Caco-2 (cell line): ENCODE results near the gene EFNA1. TPM values are rescaled to one million over a fixed set of nuclear protein-coding genes. Genes with fewer than 3 reads are reported as not detected.

Source experiments
- BruUV-seq: library from RNA; stranded (reverse); fragments of 400-500 nt; replicated peaks from 2 replicates; lab custom pipeline; 2021; lab: Mats Ljungman, UMichigan
- CTCF ChIA-PET: fragments of 300-600 bp; sonication (Branson Sonifier 250); formaldehyde crosslinking; loops from one replicate; lab custom pipeline; 2022; ENCODE audit warnings: antibody characterized with exemption; lab: Charles Lee
- POLR2A ChIA-PET: fragments of 300-600 bp; sonication (Branson Sonifier 250); formaldehyde crosslinking; loops from one replicate; lab custom pipeline; 2022; ENCODE audit warnings: antibody characterized with exemption; lab: Charles Lee
- DNase-seq, 2 experiments: peaks; one replicate each; pipeline versions ENCODE4 v3.0.0 to v3.0.0-alpha.2; 2020 to 2022
- H3K27me3 ChIP-seq: replicated peaks from 2 replicates; pipeline ENCODE4 v1.6.0; 2011; ENCODE audit warnings: low read length; ENCODE audit not compliant: control insufficient read depth, insufficient read depth
- H3K36me3 ChIP-seq: 2 replicates; pipeline ENCODE4 v1.5.1; 2011; ENCODE audit warnings: low read length; ENCODE audit not compliant: control insufficient read depth, insufficient read depth
- H3K4me1 ChIP-seq: fragments of 250-450 bp; sonication (Bioruptor Pico); 2 replicates; pipeline ENCODE4 v1.5.1; 2020; ENCODE audit warnings: mild to moderate bottlenecking
- H3K4me3 ChIP-seq: 2 replicates; pipeline ENCODE4 v1.5.1; 2011; ENCODE audit warnings: low read depth, mild to moderate bottlenecking, control low read depth, low read length
- H3K9me3 ChIP-seq: fragments of 250-450 bp; sonication (Bioruptor Pico); 2 replicates; pipeline ENCODE4 v1.5.1; 2020; ENCODE audit warnings: mild to moderate bottlenecking, moderate library complexity
- H3K27ac Mint-ChIP-seq: one replicate; pipeline ENCODE4 v1.8.0; 2022; ENCODE audit warnings: mixed read lengths; ENCODE audit not compliant: unreplicated experiment
- H3K27me3 Mint-ChIP-seq: one replicate; pipeline ENCODE4 v1.8.0; 2022; ENCODE audit warnings: mixed read lengths; ENCODE audit not compliant: insufficient read depth, unreplicated experiment
- H3K36me3 Mint-ChIP-seq: one replicate; pipeline ENCODE4 v1.8.0; 2022; ENCODE audit warnings: mild to moderate bottlenecking, mixed read lengths; ENCODE audit not compliant: insufficient read depth, unreplicated experiment
- H3K4me1 Mint-ChIP-seq: one replicate; pipeline ENCODE4 v1.8.0; 2022; ENCODE audit warnings: low read depth, mixed read lengths; ENCODE audit not compliant: unreplicated experiment
- H3K4me3 Mint-ChIP-seq: one replicate; pipeline ENCODE4 v1.8.0; 2022; ENCODE audit warnings: mild to moderate bottlenecking, moderate library complexity, mixed read lengths; ENCODE audit not compliant: unreplicated experiment
- H3K9me3 Mint-ChIP-seq: one replicate; pipeline ENCODE4 v1.8.0; 2022; ENCODE audit warnings: mixed read lengths; ENCODE audit not compliant: unreplicated experiment
- intact Hi-C: fragments of 100-400 bp; cut with micrococcal nuclease; formaldehyde crosslinking; loops from one replicate; pipeline ENCODE4 v1.10.0; 2022; ENCODE audit not compliant: unreplicated experiment
- total RNA-seq: library from RNA; stranded (reverse); gene quantifications from 2 replicates; pipeline ENCODE4 v1.2.3, GENCODE V29; 2022
- TF ChIP-seq, protein P1 (sequence below), 2 experiments: fragments of 200-600 bp in 1 of 2; IDR thresholded peaks; 1 replicate in 1 of 2; 2 replicates in 1 of 2; pipeline versions ENCODE4 v1.5.1 to v1.8.0; 2011 to 2022; ENCODE audit warnings: antibody characterized with exemption in 1 of 2, control low read depth in 1 of 2, inconsistent platforms in 1 of 2, low read depth in 1 of 2, low read length in 1 of 2, mild to moderate bottlenecking in 1 of 2, moderate library complexity in 1 of 2; ENCODE audit not compliant: insufficient read depth in 1 of 2, severe bottlenecking in 1 of 2, unreplicated experiment in 1 of 2

EFNA1 gene
- total RNA-seq, 1 experiment from 2014 or later, result 47.9 TPM

GRCh38 chr1:155103325-155103724, 24.4 kb upstream of the EFNA1 start:
- H3K27me3 Mint-ChIP-seq, result no peaks in the 10 kb centered on the region
- H3K4me1 Mint-ChIP-seq, result peaks cover 10% of the 10 kb centered on the region
- Histone ChIP-seq H3K27me3 (no peaks in the 10 kb centered on the region), H3K9me3 (no peaks in the 10 kb centered on the region), H3K36me3 (no peaks in the 10 kb centered on the region), H3K4me1 (peaks cover 28% of the 10 kb centered on the region), H3K4me3 (no peak overlapping the region)
- no peak overlapping the region for H3K27ac Mint-ChIP-seq
- DNase-seq, result no peak
- intact Hi-C loops, result loop anchor here (10.0 kb wide), 1 partner anchor 829 kb away; the partner anchor contains the start of gene HAX1
- TF ChIP-seq, protein P1, sequence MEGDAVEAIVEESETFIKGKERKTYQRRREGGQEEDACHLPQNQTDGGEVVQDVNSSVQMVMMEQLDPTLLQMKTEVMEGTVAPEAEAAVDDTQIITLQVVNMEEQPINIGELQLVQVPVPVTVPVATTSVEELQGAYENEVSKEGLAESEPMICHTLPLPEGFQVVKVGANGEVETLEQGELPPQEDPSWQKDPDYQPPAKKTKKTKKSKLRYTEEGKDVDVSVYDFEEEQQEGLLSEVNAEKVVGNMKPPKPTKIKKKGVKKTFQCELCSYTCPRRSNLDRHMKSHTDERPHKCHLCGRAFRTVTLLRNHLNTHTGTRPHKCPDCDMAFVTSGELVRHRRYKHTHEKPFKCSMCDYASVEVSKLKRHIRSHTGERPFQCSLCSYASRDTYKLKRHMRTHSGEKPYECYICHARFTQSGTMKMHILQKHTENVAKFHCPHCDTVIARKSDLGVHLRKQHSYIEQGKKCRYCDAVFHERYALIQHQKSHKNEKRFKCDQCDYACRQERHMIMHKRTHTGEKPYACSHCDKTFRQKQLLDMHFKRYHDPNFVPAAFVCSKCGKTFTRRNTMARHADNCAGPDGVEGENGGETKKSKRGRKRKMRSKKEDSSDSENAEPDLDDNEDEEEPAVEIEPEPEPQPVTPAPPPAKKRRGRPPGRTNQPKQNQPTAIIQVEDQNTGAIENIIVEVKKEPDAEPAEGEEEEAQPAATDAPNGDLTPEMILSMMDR (IDR thresholded peaks at IDR 0.05; ENCODE audit: insufficient read depth in 1 of 2, low read depth in 1 of 2, low read length in 1 of 2, severe bottlenecking in 1 of 2, unreplicated experiment in 1 of 2), result no peak
- BruUV-seq, result no TSS peak
- no peak overlapping the region for H3K4me3 Mint-ChIP-seq
- H3K36me3 Mint-ChIP-seq, result no peaks in the 10 kb centered on the region
- POLR2A ChIA-PET, result no interaction called here
- no peaks in the 10 kb centered on the region for H3K9me3 Mint-ChIP-seq
- CTCF ChIA-PET, result interaction anchor here (0.9 kb wide), 1 partner anchor 12 kb away, joined by 3 read pairs; no protein-coding TSS in a partner anchor

DNA sequence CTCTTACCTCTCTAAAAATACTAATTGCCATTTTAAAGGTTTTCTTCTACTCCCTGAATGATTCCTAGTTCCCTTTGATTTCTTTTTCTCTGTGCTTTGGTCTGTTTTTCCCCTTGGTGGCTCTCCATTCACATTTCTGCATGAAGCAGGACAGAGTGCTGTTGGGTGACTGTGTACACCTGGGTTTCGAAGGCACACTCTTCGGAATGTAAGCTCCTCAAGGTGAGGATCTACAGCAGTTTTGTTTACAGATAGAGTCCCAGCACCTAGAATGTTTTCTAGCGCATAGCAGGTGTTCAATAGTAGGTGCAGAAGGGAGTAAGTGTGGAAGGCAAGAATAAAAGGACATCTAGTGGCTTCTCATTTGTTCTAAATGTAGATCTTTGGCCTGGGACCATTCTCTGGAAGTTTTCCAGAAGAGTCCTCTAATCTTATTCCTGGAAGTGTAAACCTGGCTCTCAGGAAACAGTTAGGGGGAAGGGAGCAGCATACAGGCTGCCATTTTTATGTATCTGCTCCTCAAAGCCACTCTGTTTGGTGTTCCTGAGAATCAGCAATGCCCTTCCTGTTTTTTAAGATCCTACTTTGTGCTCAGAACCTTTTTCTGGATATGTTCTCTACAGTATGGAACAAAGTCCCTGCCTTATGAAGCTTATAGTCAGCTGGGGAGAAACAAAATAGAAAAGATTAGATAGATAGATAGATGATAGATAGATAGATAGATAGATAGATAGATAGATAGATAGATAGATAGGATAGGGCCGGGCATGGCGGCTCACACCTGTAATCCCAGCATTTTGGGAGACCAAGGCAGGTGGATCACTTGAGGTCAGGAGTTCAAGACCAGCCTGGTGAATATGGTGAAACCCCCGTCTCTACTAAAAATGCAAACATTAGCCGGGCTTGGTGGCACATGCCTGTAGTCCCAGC, 22.8 kb upstream of the EFNA1 start:
- no peaks in the 10 kb centered on the region for H3K36me3 ChIP-seq
- intact Hi-C loops, result loop anchor here (10.0 kb wide), 1 partner anchor 830 kb away; the partner anchor contains the start of gene HAX1
- BruUV-seq, result no TSS peak
- TF ChIP-seq, protein P1 (IDR thresholded peaks at IDR 0.05; ENCODE audit: insufficient read depth in 1 of 2, low read depth in 1 of 2, low read length in 1 of 2, severe bottlenecking in 1 of 2, unreplicated experiment in 1 of 2), result no peak
- CTCF ChIA-PET, result interaction anchor here (0.6 to 1.8 kb wide), 4 partner anchors 14 to 89 kb away, joined by 3 to 10 read pairs (median 4); no protein-coding TSS in a partner anchor
- Mint-ChIP-seq H3K27me3 (no peaks in the 10 kb centered on the region), H3K4me1 (peaks cover 10% of the 10 kb centered on the region), H3K9me3 (no peaks in the 10 kb centered on the region), H3K36me3 (no peaks in the 10 kb centered on the region), H3K4me3 (no peak overlapping the region), H3K27ac (peak overlapping the region; percentile 0)
- DNase-seq, result no peak
- H3K4me1 ChIP-seq, result peaks cover 28% of the 10 kb centered on the region
- POLR2A ChIA-PET, result no interaction called here
- no peaks in the 10 kb centered on the region for H3K9me3 ChIP-seq
- H3K4me3 ChIP-seq, result no peak overlapping the region
- H3K27me3 ChIP-seq, result no peaks in the 10 kb centered on the region

DNA sequence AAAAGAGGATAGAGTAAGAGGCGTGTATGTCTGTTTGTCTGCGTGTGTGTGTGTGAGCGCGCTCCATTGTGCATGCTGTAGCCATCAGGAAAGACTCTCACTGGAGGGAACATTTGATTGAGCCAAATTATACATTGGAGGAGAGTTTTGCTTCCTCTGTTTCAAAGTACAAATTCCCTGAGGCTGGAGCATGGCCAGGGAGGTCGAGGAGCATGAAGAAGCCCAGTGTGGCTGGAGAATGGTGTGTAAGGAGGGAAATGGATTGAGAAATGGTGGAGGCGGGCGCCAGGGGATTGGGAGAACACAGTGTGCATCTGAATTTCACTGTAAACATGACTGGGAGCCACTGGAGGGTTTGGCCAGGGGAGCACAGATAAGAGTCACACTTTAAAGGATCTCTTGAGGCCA, 22.1 kb upstream of the EFNA1 start:
- Histone ChIP-seq H3K4me3 (no peak overlapping the region), H3K9me3 (no peaks in the 10 kb centered on the region), H3K27me3 (no peaks in the 10 kb centered on the region), H3K36me3 (no peaks in the 10 kb centered on the region), H3K4me1 (peaks cover 28% of the 10 kb centered on the region)
- BruUV-seq, result no TSS peak
- intact Hi-C loops, result loop anchor here (10.0 kb wide), 1 partner anchor 831 kb away; the partner anchor contains the start of gene HAX1
- TF ChIP-seq, protein P1 (IDR thresholded peaks at IDR 0.05; ENCODE audit: insufficient read depth in 1 of 2, low read depth in 1 of 2, low read length in 1 of 2, severe bottlenecking in 1 of 2, unreplicated experiment in 1 of 2), result no peak
- CTCF ChIA-PET, result interaction anchor here (0.9 to 1.8 kb wide), 4 partner anchors 14 to 88 kb away, joined by 3 to 6 read pairs (median 3); partner anchors contain the start of gene ADAM15
- POLR2A ChIA-PET, result no interaction called here
- Mint-ChIP-seq H3K4me3 (no peak overlapping the region), H3K9me3 (no peaks in the 10 kb centered on the region), H3K4me1 (peaks cover 10% of the 10 kb centered on the region), H3K27ac (peak overlapping the region; percentile 0), H3K36me3 (no peaks in the 10 kb centered on the region), H3K27me3 (no peaks in the 10 kb centered on the region)
- DNase-seq, result peak in 1 of 2 experiments; percentile 34
